ENCODE measurements around the gene TNKS2.

DNA sequence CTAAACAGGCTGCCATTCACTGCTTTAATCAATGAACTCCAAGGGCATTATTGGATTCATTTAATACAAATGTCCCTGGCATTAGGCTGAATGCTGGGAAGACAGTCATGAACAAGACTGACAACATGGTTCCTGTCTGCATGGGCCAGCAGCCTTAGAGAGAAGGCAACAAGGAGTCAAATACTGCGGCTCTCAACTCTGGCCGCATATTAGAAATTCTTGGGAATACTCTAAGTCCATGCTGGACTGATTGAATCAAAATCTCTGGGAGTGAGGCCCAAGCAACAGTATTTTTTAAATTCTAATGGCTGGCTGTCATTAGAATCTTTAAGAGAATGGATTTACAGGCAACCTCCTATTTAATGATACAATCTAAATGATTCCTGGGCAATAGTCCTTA is 76.9 kb downstream of the TNKS2 start:
- TF ChIP-seq CTCF (conservative IDR thresholded peaks at IDR 0.05) (no peak), ZFX (IDR thresholded peaks at IDR 0.05) (no peak)

All from C4-2B (cell line).